GM18505 (cell line): Measurements from ENCODE around the gene USPL1.

Experiments
- ATAC-seq: cut with Tn5 transposase; IDR thresholded peaks from one replicate; pipeline ENCODE4 v1.9.1; 2021; ENCODE audit not compliant: unreplicated experiment
- POLR2A ChIP-seq: IDR thresholded peaks from 4 replicates; pipeline ENCODE4 v1.6.1; 2011; ENCODE audit warnings: borderline replicate concordance; ENCODE audit not compliant: insufficient read depth, insufficient read length; ENCODE audit errors: extremely low read depth

The USPL1 gene

DNA sequence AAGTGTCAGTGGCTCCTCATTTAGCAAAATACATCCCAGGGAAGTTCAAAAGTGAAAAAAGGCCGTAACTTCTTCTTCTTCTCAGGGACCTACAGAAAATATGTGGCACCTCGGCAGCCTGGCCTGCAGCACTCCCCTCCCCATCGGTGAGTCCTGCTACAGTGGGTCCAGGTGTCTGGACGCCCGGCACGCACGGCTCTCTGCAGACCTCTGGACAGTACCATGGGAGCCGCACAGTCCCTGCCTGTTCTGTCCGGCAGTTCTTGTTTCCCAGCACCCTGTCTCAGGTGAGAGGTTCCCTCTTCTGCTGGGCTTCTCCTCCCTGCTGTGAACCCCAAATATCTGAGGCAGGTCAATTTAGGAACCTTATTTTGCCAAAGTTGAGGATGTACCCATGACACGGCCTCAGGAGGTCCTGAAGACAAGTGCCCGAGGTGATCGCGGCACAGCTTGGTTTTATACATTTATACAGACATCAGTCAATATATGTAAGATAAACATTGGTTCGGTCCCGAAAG is 80.8 kb downstream of the USPL1 start:
- no peak for TF ChIP-seq POLR2A

DNA sequence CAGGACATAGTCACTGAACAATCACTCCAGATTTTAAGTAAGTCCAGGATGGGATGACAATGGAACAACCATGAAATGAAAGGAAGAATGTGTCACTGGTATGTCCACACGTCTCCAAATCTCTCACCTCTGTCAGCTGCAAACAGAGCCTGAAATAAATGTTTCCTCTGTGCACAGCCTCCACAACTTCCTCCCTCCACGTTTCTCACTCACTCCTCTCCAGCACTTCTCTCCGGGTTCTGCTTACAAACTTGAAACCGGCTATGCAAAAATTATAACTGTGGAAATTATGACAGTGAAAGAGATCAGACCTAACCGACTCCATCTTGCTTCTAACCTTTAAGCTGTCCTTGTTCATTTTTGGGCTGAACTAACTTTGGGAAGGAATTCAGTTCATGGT is 82.6 kb downstream of the USPL1 start:
- no peak for TF ChIP-seq POLR2A
- ATAC-seq: no peak

More for the DNA sequence above, 80.8 kb downstream of the USPL1 start:
- ATAC-seq: no peak

DNA sequence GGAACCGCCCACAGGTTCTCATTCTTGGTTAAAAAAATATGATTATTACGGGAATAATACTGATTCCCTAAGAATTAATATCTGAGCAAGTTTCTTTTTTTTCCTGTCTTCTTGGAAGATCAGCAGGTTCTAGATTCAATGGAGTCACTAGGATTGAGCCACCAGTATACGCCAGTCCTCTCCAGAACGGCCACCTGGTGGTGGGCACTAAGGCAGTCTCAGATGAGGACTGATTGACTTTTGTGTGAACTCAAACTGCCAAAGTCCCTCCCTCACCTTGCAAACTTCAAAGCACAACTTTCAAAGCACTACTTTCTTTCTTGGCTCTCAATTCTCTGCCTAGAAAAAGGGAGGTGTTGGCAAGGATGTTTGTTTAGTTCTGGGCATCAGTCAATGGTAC is 84.3 kb downstream of the USPL1 start:
- no peak for ATAC-seq
- no peak for TF ChIP-seq POLR2A

DNA sequence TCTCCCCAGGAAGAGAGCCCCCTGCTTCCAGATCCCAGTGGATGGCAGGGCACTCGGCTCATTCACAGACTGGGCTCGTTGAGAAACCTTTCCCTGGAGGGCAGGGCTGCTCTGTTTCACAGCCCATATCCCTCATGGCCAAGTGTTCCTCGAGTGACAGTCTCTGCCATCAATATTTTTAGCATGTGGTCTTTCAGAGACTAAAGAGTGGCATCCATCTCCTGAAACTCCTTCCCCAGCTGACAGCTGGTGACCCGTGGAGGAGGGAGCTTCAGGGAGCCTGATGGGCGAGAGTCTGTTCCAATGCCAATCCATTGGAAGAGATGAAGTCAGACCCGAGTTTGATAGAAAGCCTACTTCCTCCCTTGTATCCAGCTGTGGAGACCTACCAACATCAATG is 86.9 kb downstream of the USPL1 start:
- no peak for TF ChIP-seq POLR2A
- ATAC-seq: no peak

DNA sequence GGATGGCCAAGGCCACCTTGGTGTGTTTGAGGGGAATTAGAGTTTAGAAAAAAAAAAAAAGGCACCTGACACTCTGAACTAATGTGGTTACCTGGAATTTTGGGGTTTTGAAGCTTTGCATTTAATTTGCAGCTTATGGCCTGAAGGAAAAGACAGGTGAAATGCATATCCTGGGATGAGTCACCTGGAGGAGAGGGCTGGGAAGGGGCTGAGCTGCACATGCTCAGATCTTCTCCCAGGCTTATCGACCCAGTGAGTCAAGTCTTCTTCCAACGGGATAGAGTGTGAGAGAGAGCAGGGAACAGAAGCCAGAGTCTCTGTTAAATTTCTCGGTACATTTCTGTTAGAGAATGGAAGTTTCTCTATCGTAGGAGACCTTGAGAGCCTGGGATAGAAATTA is 88.0 kb downstream of the USPL1 start:
- ATAC-seq: no peak
- no peak for TF ChIP-seq POLR2A

DNA sequence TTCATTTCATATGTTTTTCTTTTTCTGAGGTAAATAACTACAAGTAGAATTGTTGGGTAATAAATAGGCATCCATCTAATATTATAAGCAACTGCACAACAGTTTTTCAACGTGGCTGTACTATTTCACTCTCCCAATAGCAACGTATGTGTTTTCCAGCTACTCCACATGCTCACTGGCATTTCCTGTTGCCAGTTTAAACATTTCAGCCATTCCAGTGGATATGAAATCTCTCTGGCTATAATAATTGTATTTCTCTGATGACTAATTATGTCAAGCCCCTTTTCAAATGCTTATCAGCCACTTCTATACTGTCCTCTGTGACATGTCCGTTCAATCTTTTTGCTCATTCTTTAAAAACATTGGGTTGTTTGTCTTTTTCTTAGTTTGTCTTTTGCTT is 90.8 kb downstream of the USPL1 start:
- no peak for TF ChIP-seq POLR2A
- no peak for ATAC-seq
